Heart left ventricle (tissue), 13 donors: ENCODE data around the gene RAB11FIP4.

Source experiments
- POLR2A ChIP-seq, 2 donors: fragments of 450-650 bp; IDR thresholded peaks; one replicate each; pipeline ENCODE4 v1.6.1; 2017; ENCODE audit warnings: antibody characterized with exemption in 2 of 2, mild to moderate bottlenecking in 2 of 2, moderate library complexity in 2 of 2
- TF ChIP-seq, protein P1 (sequence below), 12 donors: fragments of 200-600 bp; sonication (generic) in 4 of 12; IDR thresholded peaks; one replicate each; pipeline versions ENCODE4 v1.5.0 to v1.8.0; 2018 to 2022; ENCODE audit warnings: antibody characterized with exemption in 12 of 12, mild to moderate bottlenecking in 5 of 12
- donor health status: ischemic (EF 13 %, LVEDD 7.1; RV severe dilation, severe dysfunction).
- donor health status: DM: no; HTN: yes; CAD: no.
- donor health status: DM: no; HTN: no; CAD: no.
- donor health status: ischemic (EF 25% LVEDD 6.9; RV normal size, moderate dysfunction).
- donor health status: ischemic (EF 25% LVEDD 5.7; RV mildly dilated, moderate dysfunction).
- donor health status: ischemic (EF 35%, LVEDD 5.7; RV mildly dilated, moderate dysfunction).
- donor health status: nonischemic (EF 11% LVEDD 7.7; RV severe dilation, severe dysfunction).
- donor health status: DM: yes; HTN: yes; CAD: no.
- donor health status: PGD.
- donor health status: ischemic (EF 29% LVEDD 5.4; RV normal size, mild dysfunction).
- donor health status: nonischemic (EF 23%, LVEDD 6.1; RV moderate dilation, normal function).

DNA sequence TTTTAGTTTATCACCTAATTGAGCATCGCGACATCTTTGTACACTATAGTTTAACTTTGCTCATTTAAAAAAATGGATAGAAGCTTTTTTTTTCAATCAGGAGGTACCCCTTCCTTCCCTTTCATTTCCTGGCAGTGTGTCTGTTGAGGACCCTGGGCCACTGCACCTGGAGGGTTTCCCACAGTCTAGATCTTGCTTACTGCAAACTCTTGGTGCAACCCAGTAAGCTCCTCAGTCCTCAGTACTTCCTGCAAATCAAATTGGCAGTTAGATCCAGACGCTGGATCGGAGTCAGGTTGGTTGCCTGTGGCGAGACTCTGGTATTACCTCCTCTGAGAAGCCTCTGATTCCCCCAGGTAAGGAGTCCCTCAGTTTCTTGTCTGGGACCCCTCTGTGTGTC lies 162.0 kb downstream of the RAB11FIP4 start:
- TF ChIP-seq, protein P1, sequence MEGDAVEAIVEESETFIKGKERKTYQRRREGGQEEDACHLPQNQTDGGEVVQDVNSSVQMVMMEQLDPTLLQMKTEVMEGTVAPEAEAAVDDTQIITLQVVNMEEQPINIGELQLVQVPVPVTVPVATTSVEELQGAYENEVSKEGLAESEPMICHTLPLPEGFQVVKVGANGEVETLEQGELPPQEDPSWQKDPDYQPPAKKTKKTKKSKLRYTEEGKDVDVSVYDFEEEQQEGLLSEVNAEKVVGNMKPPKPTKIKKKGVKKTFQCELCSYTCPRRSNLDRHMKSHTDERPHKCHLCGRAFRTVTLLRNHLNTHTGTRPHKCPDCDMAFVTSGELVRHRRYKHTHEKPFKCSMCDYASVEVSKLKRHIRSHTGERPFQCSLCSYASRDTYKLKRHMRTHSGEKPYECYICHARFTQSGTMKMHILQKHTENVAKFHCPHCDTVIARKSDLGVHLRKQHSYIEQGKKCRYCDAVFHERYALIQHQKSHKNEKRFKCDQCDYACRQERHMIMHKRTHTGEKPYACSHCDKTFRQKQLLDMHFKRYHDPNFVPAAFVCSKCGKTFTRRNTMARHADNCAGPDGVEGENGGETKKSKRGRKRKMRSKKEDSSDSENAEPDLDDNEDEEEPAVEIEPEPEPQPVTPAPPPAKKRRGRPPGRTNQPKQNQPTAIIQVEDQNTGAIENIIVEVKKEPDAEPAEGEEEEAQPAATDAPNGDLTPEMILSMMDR (IDR thresholded peaks at IDR 0.05) = no peak
- no peak for TF ChIP-seq POLR2A (IDR thresholded peaks at IDR 0.05)
